HG03469 (cell line): Measurements from ENCODE around the gene ABCC10.
"Not testable (repeated sequence)": the region's sequence is repeated elsewhere in the genome, so short reads cannot be mapped to it uniquely, and the experiment has no call there.

Experiments
- ATAC-seq: cut with Tn5 transposase; IDR thresholded peaks from one replicate; pipeline ENCODE4 v1.9.1; 2021; ENCODE audit warnings: mild to moderate bottlenecking, moderate library complexity, moderate number of reproducible peaks; ENCODE audit not compliant: unreplicated experiment

The ABCC10 gene

GRCh38 chr6:43494321-43494720 lies 67.0 kb downstream of the ABCC10 start:
- no peak for ATAC-seq

GRCh38 chr6:43494766-43495165 lies 67.4 kb downstream of the ABCC10 start:
- no peak for ATAC-seq

GRCh38 chr6:43495409-43495941 lies 68.1 kb downstream of the ABCC10 start:
- ATAC-seq = no peak

GRCh38 chr6:43496370-43497128 lies 69.2 kb downstream of the ABCC10 start:
- ATAC-seq = no peak

- no peak for ATAC-seq
Observed at GRCh38 chr6:43497129-43497396, 69.7 kb downstream of the ABCC10 start.

- ATAC-seq = no peak
Observed at GRCh38 chr6:43497689-43498088, 70.3 kb downstream of the ABCC10 start.

- not testable (repeated sequence) for ATAC-seq
Observed at GRCh38 chr6:43498291-43498690, 71.0 kb downstream of the ABCC10 start.

GRCh38 chr6:43499028-43499815 lies 71.9 kb downstream of the ABCC10 start:
- no peak for ATAC-seq
